Lower leg skin (tissue), 3 donors: ENCODE measurements around the gene CNIH3.

Source experiments
- CTCF ChIP-seq, 3 donors: fragments of 450-650 bp; IDR thresholded peaks; one replicate each; pipeline ENCODE4 v1.5.1; 2016; ENCODE audit warnings: antibody characterized with exemption in 3 of 3, mild to moderate bottlenecking in 3 of 3, moderate library complexity in 2 of 3
- POLR2A ChIP-seq, 2 donors: fragments of 450-650 bp; IDR thresholded peaks; one replicate each; pipeline ENCODE4 v1.6.1; 2016 to 2017; ENCODE audit warnings: antibody characterized with exemption in 2 of 2, mild to moderate bottlenecking in 1 of 2, moderate library complexity in 1 of 2

GRCh38 chr1:224726441-224727182 lies 110.5 kb downstream of the CNIH3 start:
- no peak for TF ChIP-seq POLR2A (IDR thresholded peaks at IDR 0.05)
- no peak for TF ChIP-seq CTCF (IDR thresholded peaks at IDR 0.05)
